Measurements from ENCODE around the gene UBR7. TPM values are rescaled to one million over a fixed set of nuclear protein-coding genes. Genes with fewer than 3 reads are reported as not detected.

UBR7 gene
- total RNA-seq, 1 experiment from 2014 or later: 61.3 TPM

DNA sequence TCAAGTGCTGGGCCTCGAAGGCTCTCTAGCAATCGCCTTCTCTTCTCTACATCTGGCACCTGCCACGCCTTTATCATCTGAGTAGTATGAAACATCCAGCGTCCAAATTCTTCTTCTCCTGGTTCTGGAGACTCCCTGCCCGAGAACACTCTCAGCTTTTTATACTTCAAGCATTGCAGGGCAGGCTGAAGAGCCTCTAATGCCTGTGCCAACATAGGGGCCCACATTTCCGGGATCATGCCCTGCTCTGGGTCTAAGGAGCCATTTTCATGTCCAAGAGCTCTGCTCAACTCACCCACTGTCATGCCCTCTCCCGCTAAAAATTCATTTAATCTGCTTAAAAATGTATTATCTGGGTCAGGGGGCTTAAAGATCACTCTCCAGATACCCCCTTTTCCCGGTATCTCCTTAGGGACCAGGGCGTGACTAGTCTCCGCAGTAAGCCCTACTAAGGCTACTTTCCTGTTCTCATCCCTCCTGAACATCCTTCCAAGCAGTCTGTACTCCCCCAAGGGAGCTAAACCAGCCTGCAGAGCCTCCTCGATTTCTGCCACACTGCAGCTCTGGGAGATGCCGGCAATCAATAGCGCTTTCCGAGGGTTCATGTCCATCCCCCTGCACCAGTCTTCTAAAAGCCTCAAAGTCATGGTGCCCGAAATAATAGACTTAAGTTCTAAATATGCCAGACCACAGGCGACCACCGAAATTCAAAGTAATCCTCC lies 23.3 kb upstream of the UBR7 start:
- CTCF ChIA-PET: interaction anchor here (0.6 kb wide), 1 partner anchor 232 kb away, joined by 3 read pairs; no protein-coding TSS in a partner anchor
- Histone ChIP-seq H3K9me3 (ENCODE audit: low read length) (no peaks in the 10 kb centered on the region), H4K20me1 (ENCODE audit: low read length) (0 out of 2 replicates have a peak, but pooled peaks cover 8% of the 10 kb centered on the region), H3K9ac (ENCODE audit: low read length) (peak overlapping the region; percentile 74), H3K4me3 (ENCODE audit: low read length) (peak overlapping the region; percentile 93), H3K79me2 (ENCODE audit: low read length) (peaks cover 43% of the 10 kb centered on the region), H3K4me2 (ENCODE audit: low read length) (peak overlapping the region; percentile 98), H3K4me1 (ENCODE audit: insufficient read depth, low read length) (peaks cover 24% of the 10 kb centered on the region), H3K27me3 (ENCODE audit: low read length) (no peaks in the 10 kb centered on the region), H3F3A (ENCODE audit: low read length, unreplicated experiment) (no peaks in the 10 kb centered on the region), H3K27ac (ENCODE audit: low read length) (no peak overlapping the region), H2AFZ (ENCODE audit: low read length) (peak overlapping the region; percentile 98), H3K36me3 (ENCODE audit: low read depth, low read length) (peaks cover 11% of the 10 kb centered on the region; the same call in 1 of the 2 replicates), H3K9me2 (replicated peaks; ENCODE audit: low read length) (no peaks in the 10 kb centered on the region)
- ATAC-seq: no peak
- TF ChIP-seq, protein P1, sequence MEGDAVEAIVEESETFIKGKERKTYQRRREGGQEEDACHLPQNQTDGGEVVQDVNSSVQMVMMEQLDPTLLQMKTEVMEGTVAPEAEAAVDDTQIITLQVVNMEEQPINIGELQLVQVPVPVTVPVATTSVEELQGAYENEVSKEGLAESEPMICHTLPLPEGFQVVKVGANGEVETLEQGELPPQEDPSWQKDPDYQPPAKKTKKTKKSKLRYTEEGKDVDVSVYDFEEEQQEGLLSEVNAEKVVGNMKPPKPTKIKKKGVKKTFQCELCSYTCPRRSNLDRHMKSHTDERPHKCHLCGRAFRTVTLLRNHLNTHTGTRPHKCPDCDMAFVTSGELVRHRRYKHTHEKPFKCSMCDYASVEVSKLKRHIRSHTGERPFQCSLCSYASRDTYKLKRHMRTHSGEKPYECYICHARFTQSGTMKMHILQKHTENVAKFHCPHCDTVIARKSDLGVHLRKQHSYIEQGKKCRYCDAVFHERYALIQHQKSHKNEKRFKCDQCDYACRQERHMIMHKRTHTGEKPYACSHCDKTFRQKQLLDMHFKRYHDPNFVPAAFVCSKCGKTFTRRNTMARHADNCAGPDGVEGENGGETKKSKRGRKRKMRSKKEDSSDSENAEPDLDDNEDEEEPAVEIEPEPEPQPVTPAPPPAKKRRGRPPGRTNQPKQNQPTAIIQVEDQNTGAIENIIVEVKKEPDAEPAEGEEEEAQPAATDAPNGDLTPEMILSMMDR (conservative IDR thresholded peaks at IDR 0.05; ENCODE audit: low read depth, low read length): no peak
- TF ChIP-seq EZH2 (IDR thresholded peaks at IDR 0.05; ENCODE audit: low read length, unreplicated experiment): no peak
- TF ChIP-seq EZH2phosphoT487 (IDR thresholded peaks at IDR 0.05; ENCODE audit: borderline replicate concordance, low read length): no peak
- POLR2A ChIA-PET (ENCODE audit: unreplicated experiment): interaction anchor here (0.6 kb wide), 1 partner anchor 13 kb away, joined by 3 read pairs; no protein-coding TSS in a partner anchor
- BruUV-seq (replicated peaks): TSS peak; percentile 67
- no peak for DNase-seq
- intact Hi-C loops (cut with micrococcal nuclease): loop anchor here (2.0 kb wide), 1 partner anchor 23 kb away; the partner anchor contains the start of genes GON7 and UBR7

DNA sequence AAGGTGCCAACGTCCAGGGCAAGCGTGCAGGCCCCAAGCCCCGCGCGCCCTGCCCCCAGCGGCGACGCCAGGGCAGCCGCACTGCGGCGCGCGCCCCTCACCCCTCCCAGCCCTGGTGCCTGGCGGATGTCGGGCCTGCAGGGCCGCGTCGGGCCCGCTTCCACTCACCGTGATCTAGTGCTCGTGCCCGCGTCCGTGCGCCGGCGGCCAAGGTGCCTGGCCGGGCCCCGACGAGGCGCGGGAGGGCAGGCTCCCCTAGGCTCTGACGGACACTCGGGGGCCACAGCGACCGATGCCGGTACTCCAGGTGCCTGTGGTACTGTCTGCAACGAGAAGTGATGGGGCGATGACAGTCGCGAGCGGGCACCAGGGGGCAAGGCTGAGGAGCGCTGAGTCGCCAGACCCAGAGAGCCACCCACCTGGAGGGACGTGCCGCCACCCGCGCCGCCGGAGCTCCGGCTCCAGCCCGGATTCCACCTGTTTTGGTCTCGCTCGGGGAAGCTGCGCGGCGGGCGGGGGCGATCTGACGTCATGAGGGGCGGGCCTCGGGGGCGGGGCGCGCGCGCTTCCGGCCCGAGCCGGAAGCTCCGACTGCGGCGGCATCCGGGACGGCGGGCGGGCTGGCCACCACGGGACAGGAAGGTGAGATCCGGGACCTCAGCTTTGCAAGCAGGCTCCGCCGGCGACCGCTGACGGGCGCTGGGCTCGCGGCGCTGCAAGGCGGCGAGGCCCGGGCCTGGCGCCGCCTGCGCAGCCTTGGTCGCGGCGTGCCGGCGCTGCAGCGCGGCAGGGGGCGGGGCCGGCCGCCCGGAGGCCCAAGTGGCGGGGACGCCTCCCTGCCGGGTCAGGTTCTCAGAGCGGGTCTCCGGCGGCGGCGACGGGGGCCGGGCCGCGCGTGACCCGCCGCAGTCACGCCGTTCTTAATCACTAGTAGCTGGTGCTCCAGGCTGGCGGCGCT lies 22.4 kb upstream of the UBR7 start, which contains the start of the genes LYSET and MOAP1:
Gene LYSET, plus strand, starts transcription at position 927 of the 958 bp plus-strand sequence. CDS start 89 bp downstream, outside the sequence.
Gene MOAP1, minus strand, starts transcription at position 507 of the 958 bp plus-strand sequence. CDS start 655 bp downstream, outside the sequence.
- Histone ChIP-seq H3K4me1 (ENCODE audit: insufficient read depth, low read length) (peaks cover 21% of the 10 kb centered on the region), H3K9me2 (replicated peaks; ENCODE audit: low read length) (no peaks in the 10 kb centered on the region), H2AFZ (ENCODE audit: low read length) (peak within 1 kb of the TSS; percentile 98), H3K9me3 (ENCODE audit: low read length) (no peaks in the 10 kb centered on the region), H3K79me2 (ENCODE audit: low read length) (peaks cover 46% of the 10 kb centered on the region), H3K27ac (ENCODE audit: low read length) (peak within 1 kb of the TSS; percentile 62), H3K4me2 (ENCODE audit: low read length) (peak within 1 kb of the TSS; percentile 98), H3K4me3 (ENCODE audit: low read length) (peak within 1 kb of the TSS; percentile 93), H3F3A (ENCODE audit: low read length, unreplicated experiment) (no peaks in the 10 kb centered on the region), H4K20me1 (ENCODE audit: low read length) (0 out of 2 replicates have a peak, but pooled peaks cover 8% of the 10 kb centered on the region), H3K9ac (ENCODE audit: low read length) (peak within 1 kb of the TSS; percentile 74), H3K36me3 (ENCODE audit: low read depth, low read length) (peaks cover 11% of the 10 kb centered on the region; the same call in 1 of the 2 replicates), H3K27me3 (ENCODE audit: low read length) (no peaks in the 10 kb centered on the region)
- ChIA-PET CTCF (interaction anchor here (0.6 to 1.1 kb wide), 2 partner anchors 34 to 233 kb away, joined by 3 to 5 read pairs; no protein-coding TSS in a partner anchor), POLR2A (ENCODE audit: unreplicated experiment) (interaction anchor here (0.6 to 0.7 kb wide), 2 partner anchors 23 to 238 kb away, joined by 3 to 5 read pairs; partner anchors contain the start of genes GON7 and UBR7)
- DNase-seq (peak; percentile 81), ATAC-seq (peak; percentile 83)
- no peak for TF ChIP-seq EZH2 (IDR thresholded peaks at IDR 0.05; ENCODE audit: low read length, unreplicated experiment)
- TF ChIP-seq, protein P1 (conservative IDR thresholded peaks at IDR 0.05; ENCODE audit: low read depth, low read length): no peak
- TF ChIP-seq EZH2phosphoT487 (IDR thresholded peaks at IDR 0.05; ENCODE audit: borderline replicate concordance, low read length): peak; percentile 73
- no TSS peak for BruUV-seq (replicated peaks)
- intact Hi-C loops (cut with micrococcal nuclease): loop anchor here (2.0 kb wide), 1 partner anchor 22 kb away; the partner anchor contains the start of genes GON7 and UBR7

Data from PC-3 (cell line).